ENCODE results near the gene EEF1G. TPM values are rescaled to one million over a fixed set of nuclear protein-coding genes. Genes with fewer than 3 reads are reported as not detected.

The EEF1G gene
- total and polyA plus RNA-seq, 9 of the 15 experiments (the other 6 are each of a cell fraction or from before 2014, with no cell fraction given): 985 to 2,349 (median 2,035) TPM

DNA sequence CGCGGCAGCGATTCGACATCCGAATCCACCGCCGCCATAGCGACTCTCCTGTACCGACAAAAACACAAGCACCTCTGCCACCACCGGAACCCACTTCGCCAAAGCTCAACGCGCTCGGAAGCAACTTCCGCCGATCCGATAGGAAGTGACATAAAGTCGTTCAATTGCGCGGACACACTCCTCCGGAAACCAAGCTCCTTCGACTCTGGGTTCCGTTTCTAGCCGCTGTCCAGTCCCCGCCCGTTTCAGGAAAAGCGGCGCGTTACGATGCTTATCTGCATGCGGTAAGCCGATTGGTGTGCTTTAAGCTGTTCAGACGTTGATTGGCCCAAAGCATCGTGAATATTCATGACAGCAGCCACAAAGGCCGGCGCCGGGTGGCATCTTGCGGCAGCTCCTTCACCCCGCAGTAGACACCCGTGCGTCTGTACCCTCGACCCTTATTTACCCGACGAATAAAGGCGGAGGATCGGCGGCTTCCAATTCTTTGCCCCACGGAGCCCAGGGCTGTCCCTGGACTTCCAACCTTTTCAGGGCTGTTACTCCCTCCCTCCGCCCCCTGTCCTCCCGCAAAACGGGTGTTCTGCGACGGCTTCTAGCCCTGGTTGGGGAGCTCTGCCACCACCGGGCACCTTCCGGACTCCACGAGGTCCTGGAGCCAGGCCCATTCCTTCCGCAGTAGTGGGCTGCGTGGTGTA lies 17.9 kb upstream of the EEF1G start, which contains the start of gene TUT1 (continued):
- 0 out of 2 replicates have a peak, but pooled peaks have one; percentile 19 for TF ChIP-seq THAP7 (CRISPR knock-in tag; IDR thresholded peaks at IDR 0.05)
- peak; percentile 93 for TF ChIP-seq DIDO1 (tag; IDR thresholded peaks at IDR 0.05; ENCODE audit: low read depth)
- no peak for TF ChIP-seq USF2 (CRISPR knock-in tag; IDR thresholded peaks at IDR 0.05)
- TF ChIP-seq, protein P1, sequence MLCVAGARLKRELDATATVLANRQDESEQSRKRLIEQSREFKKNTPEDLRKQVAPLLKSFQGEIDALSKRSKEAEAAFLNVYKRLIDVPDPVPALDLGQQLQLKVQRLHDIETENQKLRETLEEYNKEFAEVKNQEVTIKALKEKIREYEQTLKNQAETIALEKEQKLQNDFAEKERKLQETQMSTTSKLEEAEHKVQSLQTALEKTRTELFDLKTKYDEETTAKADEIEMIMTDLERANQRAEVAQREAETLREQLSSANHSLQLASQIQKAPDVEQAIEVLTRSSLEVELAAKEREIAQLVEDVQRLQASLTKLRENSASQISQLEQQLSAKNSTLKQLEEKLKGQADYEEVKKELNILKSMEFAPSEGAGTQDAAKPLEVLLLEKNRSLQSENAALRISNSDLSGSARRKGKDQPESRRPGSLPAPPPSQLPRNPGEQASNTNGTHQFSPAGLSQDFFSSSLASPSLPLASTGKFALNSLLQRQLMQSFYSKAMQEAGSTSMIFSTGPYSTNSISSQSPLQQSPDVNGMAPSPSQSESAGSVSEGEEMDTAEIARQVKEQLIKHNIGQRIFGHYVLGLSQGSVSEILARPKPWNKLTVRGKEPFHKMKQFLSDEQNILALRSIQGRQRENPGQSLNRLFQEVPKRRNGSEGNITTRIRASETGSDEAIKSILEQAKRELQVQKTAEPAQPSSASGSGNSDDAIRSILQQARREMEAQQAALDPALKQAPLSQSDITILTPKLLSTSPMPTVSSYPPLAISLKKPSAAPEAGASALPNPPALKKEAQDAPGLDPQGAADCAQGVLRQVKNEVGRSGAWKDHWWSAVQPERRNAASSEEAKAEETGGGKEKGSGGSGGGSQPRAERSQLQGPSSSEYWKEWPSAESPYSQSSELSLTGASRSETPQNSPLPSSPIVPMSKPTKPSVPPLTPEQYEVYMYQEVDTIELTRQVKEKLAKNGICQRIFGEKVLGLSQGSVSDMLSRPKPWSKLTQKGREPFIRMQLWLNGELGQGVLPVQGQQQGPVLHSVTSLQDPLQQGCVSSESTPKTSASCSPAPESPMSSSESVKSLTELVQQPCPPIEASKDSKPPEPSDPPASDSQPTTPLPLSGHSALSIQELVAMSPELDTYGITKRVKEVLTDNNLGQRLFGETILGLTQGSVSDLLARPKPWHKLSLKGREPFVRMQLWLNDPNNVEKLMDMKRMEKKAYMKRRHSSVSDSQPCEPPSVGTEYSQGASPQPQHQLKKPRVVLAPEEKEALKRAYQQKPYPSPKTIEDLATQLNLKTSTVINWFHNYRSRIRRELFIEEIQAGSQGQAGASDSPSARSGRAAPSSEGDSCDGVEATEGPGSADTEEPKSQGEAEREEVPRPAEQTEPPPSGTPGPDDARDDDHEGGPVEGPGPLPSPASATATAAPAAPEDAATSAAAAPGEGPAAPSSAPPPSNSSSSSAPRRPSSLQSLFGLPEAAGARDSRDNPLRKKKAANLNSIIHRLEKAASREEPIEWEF (CRISPR knock-in tag; IDR thresholded peaks at IDR 0.05): 0 out of 2 replicates have a peak, but pooled peaks have one; percentile 51
- TF ChIP-seq SREBF2 (CRISPR knock-in tag; IDR thresholded peaks at IDR 0.05): no peak
- peak; percentile 97 for TF ChIP-seq E2F8 (IDR thresholded peaks at IDR 0.05; ENCODE audit: low read depth, partially characterized antibody)
- TF ChIP-seq ZNF274 (IDR thresholded peaks at IDR 0.05; ENCODE audit: borderline replicate concordance, low read depth, low read length): no peak
- TF ChIP-seq ZBTB34 (CRISPR knock-in tag; IDR thresholded peaks at IDR 0.05): 0 out of 2 replicates have a peak, but pooled peaks have one; percentile 16
- TF ChIP-seq NR4A1 (CRISPR knock-in tag; IDR thresholded peaks at IDR 0.05): no peak
- no peak for TF ChIP-seq NR4A1 (tag; IDR thresholded peaks at IDR 0.05)
- TF ChIP-seq HDAC1 (IDR thresholded peaks at IDR 0.05): peak in 1 of 2 experiments; percentile 87; a peak in 2 of 4 replicates
- TF ChIP-seq ELF4 (CRISPR knock-in tag; IDR thresholded peaks at IDR 0.05): peak; percentile 77
- no peak for TF ChIP-seq EWSR1 (IDR thresholded peaks at IDR 0.05; ENCODE audit: borderline replicate concordance, low read depth, partially characterized antibody)
- TF ChIP-seq PYGO2 (tag; IDR thresholded peaks at IDR 0.05): no peak
- peak; percentile 67 for TF ChIP-seq SMAD1 (IDR thresholded peaks at IDR 0.05; ENCODE audit: low read depth, low read length, partially characterized antibody)
- no peak for TF ChIP-seq CHCHD3 (CRISPR knock-in tag; IDR thresholded peaks at IDR 0.05)

All from K562 (cell line).